Lower leg skin (tissue), 4 donors: ENCODE results near the gene HTR1E. TPM values are rescaled to one million over a fixed set of nuclear protein-coding genes. Genes with fewer than 3 reads are reported as not detected.
"Not testable (repeated sequence)": the region's sequence is repeated elsewhere in the genome, so short reads cannot be mapped to it uniquely, and the experiment has no call there.

Experiments used
- DNase-seq, 2 donors: peaks; one replicate each; pipeline ENCODE4 v3.0.0-alpha.2; 2019; ENCODE audit warnings: low spot score in 2 of 2
- H3K4me3 ChIP-seq: fragments of 200-600 bp; sonication (generic); 2 replicates; pipeline ENCODE4 v1.5.1; 2017; ENCODE audit warnings: mild to moderate bottlenecking, low read depth; ENCODE audit not compliant: poor library complexity, severe bottlenecking
- CTCF ChIP-seq, 3 donors: fragments of 450-650 bp; IDR thresholded peaks; one replicate each; pipeline ENCODE4 v1.5.1; 2016; ENCODE audit warnings: antibody characterized with exemption in 3 of 3, mild to moderate bottlenecking in 3 of 3, moderate library complexity in 2 of 3
- POLR2A ChIP-seq, 2 donors: fragments of 450-650 bp; IDR thresholded peaks; one replicate each; pipeline ENCODE4 v1.6.1; 2016 to 2017; ENCODE audit warnings: antibody characterized with exemption in 2 of 2, mild to moderate bottlenecking in 1 of 2, moderate library complexity in 1 of 2
- WGBS, 2 donors: methylation state at CpG; one replicate each; pipeline ENCODE4 v1.1.5; 2018; 5-methylcytosine and 5-hydroxymethylcytosine counted together
- intact Hi-C: fragments of 100-400 bp; cut with DNase I; formaldehyde crosslinking; loops from one replicate; pipeline ENCODE4 v1.15.0; 2023; ENCODE audit warnings: low total_unique reads
- total RNA-seq, 4 donors: library from RNA; depleted of rRNA; stranded (reverse); fragments of >200 nt; gene quantifications; one replicate each; pipeline ENCODE4 v1.1.0, GENCODE V29; 2016

HTR1E gene
- total RNA-seq, 4 donors from 2014 or later: 0.10 TPM; not detected in 3

GRCh38 chr6:87001494-87001893 is 64.2 kb downstream of the HTR1E start:
- no peak for TF ChIP-seq POLR2A (IDR thresholded peaks at IDR 0.05)
- no peak for TF ChIP-seq CTCF (IDR thresholded peaks at IDR 0.05)
- no peak overlapping the region for H3K4me3 ChIP-seq
- no peak for DNase-seq
- intact Hi-C loops: no loop called here

- H3K4me3 ChIP-seq, intact Hi-C loops, DNase-seq: not testable (repeated sequence)
- 81 to 88% methylated on average over 4 of the region's 4 CpGs for WGBS, 2 donors
These were observed 65.1 kb downstream of the HTR1E start for GRCh38 chr6:87002391-87002790.

GRCh38 chr6:87006541-87006940 is 69.2 kb downstream of the HTR1E start:
- WGBS, 2 donors: 74 to 84% methylated on average over 2 of the region's 2 CpGs
- intact Hi-C loops, H3K4me3 ChIP-seq, DNase-seq: not testable (repeated sequence)

GRCh38 chr6:87009581-87009980 is 72.3 kb downstream of the HTR1E start:
- intact Hi-C loops, H3K4me3 ChIP-seq, DNase-seq: not testable (repeated sequence)
- 95% methylated on average over 14 of the region's 34 CpGs; no CpG with 5 or more reads in 1 of the 2 donors for WGBS, 2 donors

- DNase-seq: no peak
- TF ChIP-seq CTCF (IDR thresholded peaks at IDR 0.05): no peak
- no peak for TF ChIP-seq POLR2A (IDR thresholded peaks at IDR 0.05)
- 83 to 86% methylated on average over 3 of the region's 3 CpGs for WGBS, 2 donors
- intact Hi-C loops: no loop called here
- H3K4me3 ChIP-seq: no peak overlapping the region
These were observed 74.7 kb downstream of the HTR1E start for GRCh38 chr6:87012035-87012434.

GRCh38 chr6:87012743-87013142 is 75.4 kb downstream of the HTR1E start:
- DNase-seq: no peak
- TF ChIP-seq POLR2A (IDR thresholded peaks at IDR 0.05): no peak
- TF ChIP-seq CTCF (IDR thresholded peaks at IDR 0.05): no peak
- WGBS, 2 donors: 64 to 67% methylated on average over 3 of the region's 3 CpGs
- intact Hi-C loops: no loop called here
- H3K4me3 ChIP-seq: no peak overlapping the region

- TF ChIP-seq POLR2A (IDR thresholded peaks at IDR 0.05): no peak
- TF ChIP-seq CTCF (IDR thresholded peaks at IDR 0.05): no peak
- WGBS, 2 donors: 58% methylated on average over 2 of the region's 2 CpGs
- H3K4me3 ChIP-seq: no peak overlapping the region
- intact Hi-C loops: no loop called here
- no peak for DNase-seq
These were observed 79.4 kb downstream of the HTR1E start for GRCh38 chr6:87016772-87017171.
